GM18511 (cell line): ENCODE results near the gene BDKRB2.

Experiments
- ATAC-seq: cut with Tn5 transposase; IDR thresholded peaks from one replicate; pipeline ENCODE4 v1.9.1; 2021; ENCODE audit warnings: mild to moderate bottlenecking, moderate library complexity; ENCODE audit not compliant: unreplicated experiment

The BDKRB2 gene

GRCh38 chr14:96204151-96205058, at the start of gene BDKRB2:
Gene BDKRB2, plus strand, starts transcription at chr14:96204839. Its CDS starts 32,269 bp downstream, at chr14:96237108.
- no peak for ATAC-seq

GRCh38 chr14:96154900-96155299, 49.7 kb upstream of the BDKRB2 start:
- ATAC-seq: no peak

GRCh38 chr14:96156804-96157760, 47.6 kb upstream of the BDKRB2 start:
- ATAC-seq: no peak

GRCh38 chr14:96158735-96159134, 45.9 kb upstream of the BDKRB2 start:
- no peak for ATAC-seq

- ATAC-seq: no peak
These were observed 44.3 kb upstream of the BDKRB2 start for GRCh38 chr14:96160076-96160912.

- no peak for ATAC-seq
These were observed 43.7 kb upstream of the BDKRB2 start for GRCh38 chr14:96160913-96161310.

GRCh38 chr14:96161636-96162035, 43.0 kb upstream of the BDKRB2 start:
- ATAC-seq: no peak

- ATAC-seq: no peak
These were observed 42.4 kb upstream of the BDKRB2 start for GRCh38 chr14:96162265-96162664.

- ATAC-seq: no peak
These were observed 41.9 kb upstream of the BDKRB2 start for GRCh38 chr14:96162741-96163140.

- ATAC-seq: no peak
These were observed 39.7 kb upstream of the BDKRB2 start for GRCh38 chr14:96164861-96165490.

GRCh38 chr14:96165493-96166436, 38.9 kb upstream of the BDKRB2 start:
- ATAC-seq: no peak

GRCh38 chr14:96166461-96167223, 38.0 kb upstream of the BDKRB2 start:
- no peak for ATAC-seq

- no peak for ATAC-seq
These were observed 37.2 kb upstream of the BDKRB2 start for GRCh38 chr14:96167224-96168148.

- ATAC-seq: no peak
These were observed 36.1 kb upstream of the BDKRB2 start for GRCh38 chr14:96168581-96168980.

- ATAC-seq: no peak
These were observed 33.6 kb upstream of the BDKRB2 start for GRCh38 chr14:96170961-96171592.

- ATAC-seq: no peak
These were observed 30.8 kb upstream of the BDKRB2 start for GRCh38 chr14:96173636-96174475.
